Measurements from ENCODE around the gene SPNS3. TPM values are rescaled to one million over a fixed set of nuclear protein-coding genes. Genes with fewer than 3 reads are reported as not detected.

Gene SPNS3
- polyA plus RNA-seq, 4 donors: 0.35 to 3.9 (median 2.2) TPM

Other genes starting within 250 kb of the SPNS3 start
- gene ANKFY1, start 170.0 kb upstream of the SPNS3 start, polyA plus RNA-seq (ENCODE audit: insufficient read length in 4 of 4): 10 to 100 TPM; 46.0 to 51.8 (median 47.9) TPM
- gene UBE2G1, start 67.3 kb upstream of the SPNS3 start, polyA plus RNA-seq (ENCODE audit: insufficient read length in 4 of 4): 10 to 100 TPM; 42.9 to 70.2 (median 59.4) TPM
- gene SPNS2, start 64.9 kb downstream of the SPNS3 start, polyA plus RNA-seq (ENCODE audit: insufficient read length in 4 of 4): 10 to 100 TPM in 3 of 4 donors, 1 to 10 TPM in 1; 3.1 to 57.6 (median 30.3) TPM
- gene MYBBP1A, start 121.4 kb downstream of the SPNS3 start, polyA plus RNA-seq (ENCODE audit: insufficient read length in 4 of 4): 10 to 100 TPM; 32.5 to 50.1 (median 36.3) TPM
- 10 to 100 TPM in 1 of 4 donors, 1 to 10 TPM in 2, under 1 TPM in 1; 0.19 to 11.3 (median 7.6) TPM for gene GGT6, start 126.6 kb downstream of the SPNS3 start, polyA plus RNA-seq (ENCODE audit: insufficient read length in 4 of 4)
- gene SMTNL2, start 150.6 kb downstream of the SPNS3 start, polyA plus RNA-seq (ENCODE audit: insufficient read length in 4 of 4): 10 to 100 TPM in 3 of 4 donors, 1 to 10 TPM in 1; 1.7 to 67.3 (median 52.0) TPM
- gene ALOX15, start 207.7 kb downstream of the SPNS3 start, polyA plus RNA-seq (ENCODE audit: insufficient read length in 4 of 4): under 1 TPM; 0.50 to 0.75 (median 0.63) TPM